Kidney epithelial cell (primary cell): ENCODE measurements around the gene DYDC1. TPM values are rescaled to one million over a fixed set of nuclear protein-coding genes. Genes with fewer than 3 reads are reported as not detected.

Experiments
- DNase-seq: peaks from one replicate; pipeline ENCODE4 v3.0.0-alpha.2; 2010; ENCODE audit warnings: low read depth
- H3K27me3 ChIP-seq: 2 replicates; pipeline ENCODE4 v1.6.0; 2011; ENCODE audit warnings: low read length; ENCODE audit not compliant: control insufficient read depth, insufficient read depth
- H3K36me3 ChIP-seq: 2 replicates; pipeline ENCODE4 v1.5.1; 2011; ENCODE audit warnings: low read length; ENCODE audit not compliant: control insufficient read depth, insufficient read depth
- H3K4me3 ChIP-seq: 2 replicates; pipeline ENCODE4 v1.5.1; 2011; ENCODE audit warnings: low read depth, mild to moderate bottlenecking, control low read depth, low read length
- total RNA-seq: library from RNA; depleted of rRNA; stranded (reverse); fragments of >200 nt; gene quantifications from 2 replicates; pipeline ENCODE4 v1.2.3, GENCODE V29; 2015
- TF ChIP-seq, protein P1 (sequence below): IDR thresholded peaks from 2 replicates; pipeline ENCODE4 v1.5.1; 2011; ENCODE audit warnings: mild to moderate bottlenecking, moderate library complexity, low read length, control low read depth, inconsistent platforms; ENCODE audit not compliant: insufficient read depth, poor library complexity, severe bottlenecking

DYDC1 gene
- total RNA-seq, 1 donor from 2014 or later, result not detected

DNA sequence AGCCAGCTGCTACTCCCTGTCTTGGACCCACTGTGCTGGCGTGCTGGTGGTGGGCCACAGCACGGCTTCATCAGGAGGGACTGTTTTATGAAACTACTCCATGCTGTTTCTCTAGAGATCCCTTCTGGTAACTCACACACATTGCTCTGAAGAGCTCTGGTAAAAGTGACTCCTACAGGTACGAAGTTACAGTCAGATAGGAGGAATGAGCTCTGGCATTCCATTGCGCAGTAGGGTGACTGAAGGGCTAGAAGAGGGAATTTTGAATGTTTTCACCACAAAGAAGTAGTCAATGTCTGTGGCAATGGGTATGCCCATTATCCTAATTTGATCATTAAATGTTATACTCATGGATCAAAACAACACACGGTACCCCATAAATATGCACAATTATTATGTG lies 67.7 kb downstream of the DYDC1 start:
- DNase-seq, result no peak
- TF ChIP-seq, protein P1, sequence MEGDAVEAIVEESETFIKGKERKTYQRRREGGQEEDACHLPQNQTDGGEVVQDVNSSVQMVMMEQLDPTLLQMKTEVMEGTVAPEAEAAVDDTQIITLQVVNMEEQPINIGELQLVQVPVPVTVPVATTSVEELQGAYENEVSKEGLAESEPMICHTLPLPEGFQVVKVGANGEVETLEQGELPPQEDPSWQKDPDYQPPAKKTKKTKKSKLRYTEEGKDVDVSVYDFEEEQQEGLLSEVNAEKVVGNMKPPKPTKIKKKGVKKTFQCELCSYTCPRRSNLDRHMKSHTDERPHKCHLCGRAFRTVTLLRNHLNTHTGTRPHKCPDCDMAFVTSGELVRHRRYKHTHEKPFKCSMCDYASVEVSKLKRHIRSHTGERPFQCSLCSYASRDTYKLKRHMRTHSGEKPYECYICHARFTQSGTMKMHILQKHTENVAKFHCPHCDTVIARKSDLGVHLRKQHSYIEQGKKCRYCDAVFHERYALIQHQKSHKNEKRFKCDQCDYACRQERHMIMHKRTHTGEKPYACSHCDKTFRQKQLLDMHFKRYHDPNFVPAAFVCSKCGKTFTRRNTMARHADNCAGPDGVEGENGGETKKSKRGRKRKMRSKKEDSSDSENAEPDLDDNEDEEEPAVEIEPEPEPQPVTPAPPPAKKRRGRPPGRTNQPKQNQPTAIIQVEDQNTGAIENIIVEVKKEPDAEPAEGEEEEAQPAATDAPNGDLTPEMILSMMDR, result no peak
- Histone ChIP-seq H3K4me3 (no peak overlapping the region), H3K27me3 (peaks cover 2% of the 10 kb centered on the region), H3K36me3 (no peaks in the 10 kb centered on the region)

Other genes with a start within 250 kb of the DYDC1 start
- gene PLAC9, start 224.0 kb downstream of the DYDC1 start, total RNA-seq, result not detected in 2 replicates
- gene ANXA11, start 151.2 kb downstream of the DYDC1 start, total RNA-seq, result 182 and 199 TPM in 2 replicates
- gene MAT1A, start 67.1 kb downstream of the DYDC1 start, total RNA-seq, result 0.38 TPM in 1 of 2 replicates, not detected in the other
- gene DYDC2, start within 50 bp of the DYDC1 start, total RNA-seq, result 0.14 and 3.0 TPM in 2 replicates
- 64.4 and 72.4 TPM in 2 replicates for gene PRXL2A, start 51.8 kb upstream of the DYDC1 start, total RNA-seq
- gene TSPAN14, start 97.6 kb upstream of the DYDC1 start, total RNA-seq, result 111 and 116 TPM in 2 replicates
- not detected in 2 replicates for gene SH2D4B, start 181.1 kb upstream of the DYDC1 start, total RNA-seq